Coronary artery (tissue), 2 donors: ENCODE measurements around the gene B3GLCT.

Source experiments
- DNase-seq: peaks from one replicate; pipeline ENCODE4 v3.0.0-alpha.2; 2017; ENCODE audit warnings: low spot score
- H3K27ac ChIP-seq, 2 donors: fragments of 200-600 bp; sonication (generic); one replicate each; pipeline ENCODE4 v1.5.1; 2016 to 2019
- H3K4me3 ChIP-seq: fragments of 200-600 bp; sonication (generic); 2 replicates; pipeline ENCODE4 v1.5.1; 2016; ENCODE audit warnings: mild to moderate bottlenecking, moderate library complexity
- CTCF ChIP-seq: fragments of 200-600 bp; sonication (generic); IDR thresholded peaks from one replicate; pipeline ENCODE4 v1.5.1; 2019; ENCODE audit warnings: antibody characterized with exemption

The B3GLCT gene

DNA sequence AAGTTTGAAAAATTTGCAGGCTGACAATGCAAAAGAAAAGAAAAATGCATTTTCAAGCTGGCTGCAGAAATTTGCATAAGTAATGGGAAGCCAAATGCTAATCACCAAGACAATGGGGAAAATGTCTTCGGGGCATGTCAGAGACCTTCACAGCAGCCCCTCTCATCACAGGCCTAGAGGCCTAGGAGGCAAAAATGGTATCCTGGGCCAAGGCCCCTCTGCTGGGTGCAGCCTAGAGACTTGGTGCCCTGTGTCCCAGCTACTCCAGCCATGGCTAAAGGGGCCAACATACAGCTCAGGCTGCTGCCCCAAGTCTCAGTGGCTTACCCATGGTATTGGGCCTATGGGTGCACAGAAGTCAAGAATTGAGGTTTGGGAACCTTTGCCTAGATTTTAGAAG lies 155.2 kb downstream of the B3GLCT start:
- DNase-seq: no peak
- Histone ChIP-seq H3K4me3 (no peak overlapping the region), H3K27ac (no peak overlapping the region)
- TF ChIP-seq CTCF: no peak

DNA sequence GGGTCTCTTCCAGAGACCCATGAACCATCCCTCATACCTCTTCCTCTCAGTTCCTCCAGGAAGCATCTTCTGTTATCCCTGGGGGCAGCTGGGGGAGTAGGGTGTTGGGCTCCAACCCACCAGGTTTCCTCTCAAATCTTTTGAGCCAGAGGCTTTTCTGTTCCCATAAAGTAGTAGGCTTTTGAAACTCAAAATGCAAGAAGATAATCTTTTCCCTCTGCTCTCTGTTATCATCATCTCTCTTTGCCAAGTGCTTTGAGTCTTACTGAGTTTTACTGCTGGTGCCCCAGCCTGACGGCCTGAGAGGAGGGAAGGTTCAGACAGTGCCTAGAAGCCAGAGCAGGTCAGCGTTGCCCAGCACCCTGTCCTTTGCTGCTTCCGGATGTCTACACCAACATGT lies 157.2 kb downstream of the B3GLCT start:
- Histone ChIP-seq H3K27ac (no peak overlapping the region), H3K4me3 (no peak overlapping the region)
- no peak for TF ChIP-seq CTCF
- DNase-seq: no peak

- no peak for DNase-seq
- H3K4me3 ChIP-seq: no peak overlapping the region
- H3K27ac ChIP-seq: no peak overlapping the region
- no peak for TF ChIP-seq CTCF
These were observed 157.8 kb downstream of the B3GLCT start for GRCh38 chr13:31357581-31357980.

GRCh38 chr13:31361673-31362072 lies 161.9 kb downstream of the B3GLCT start:
- H3K27ac ChIP-seq: no peak overlapping the region

GRCh38 chr13:31365630-31366029 lies 165.9 kb downstream of the B3GLCT start:
- no peak for TF ChIP-seq CTCF
- H3K4me3 ChIP-seq: no peak overlapping the region
- H3K27ac ChIP-seq: no peak overlapping the region
- DNase-seq: no peak

More at GRCh38 chr13:31361673-31362072, 161.9 kb downstream of the B3GLCT start:
- DNase-seq: no peak
- TF ChIP-seq CTCF: no peak
- no peak overlapping the region for H3K4me3 ChIP-seq

DNA sequence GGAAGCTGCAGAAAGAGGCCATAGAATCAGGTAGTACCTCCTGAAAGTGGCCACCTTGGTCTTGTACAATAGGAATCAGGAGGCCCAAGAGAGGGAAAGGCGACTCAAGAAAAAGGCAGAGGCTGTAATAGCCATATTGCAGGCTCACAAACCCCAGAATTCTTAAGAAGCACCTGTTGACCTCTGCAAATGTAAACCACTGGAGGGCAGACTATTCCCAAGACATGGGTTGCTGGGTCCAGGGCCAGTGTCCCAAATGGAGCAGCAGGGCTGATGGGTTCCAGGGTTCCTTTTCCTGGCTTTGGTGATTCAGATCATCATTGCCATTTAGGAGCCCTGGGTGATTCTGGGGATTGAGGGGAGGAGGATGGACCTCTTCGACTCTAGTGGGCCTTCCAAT lies 167.6 kb downstream of the B3GLCT start:
- no peak overlapping the region for H3K27ac ChIP-seq
- no peak for DNase-seq
- H3K4me3 ChIP-seq: no peak overlapping the region
- TF ChIP-seq CTCF: no peak

DNA sequence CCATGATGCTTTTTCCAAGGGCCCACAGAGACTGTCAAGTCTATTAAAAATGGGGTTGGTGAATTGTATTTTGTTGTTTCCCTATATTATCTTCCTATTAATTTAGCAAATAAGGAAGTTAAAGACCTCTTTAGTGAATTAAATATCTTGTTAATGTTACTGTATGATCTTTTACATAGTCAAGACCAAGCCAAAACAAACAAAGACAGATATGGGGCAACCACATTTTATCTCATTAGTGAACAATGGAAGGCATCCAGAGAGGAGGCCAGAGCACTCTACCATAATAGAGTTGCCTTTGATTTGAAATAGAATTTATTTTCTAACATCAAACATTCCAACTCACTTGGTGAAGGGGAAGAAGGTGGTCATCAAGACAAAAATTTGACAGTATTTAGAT lies 169.4 kb downstream of the B3GLCT start:
- H3K4me3 ChIP-seq: no peak overlapping the region
- no peak for TF ChIP-seq CTCF
- H3K27ac ChIP-seq: no peak overlapping the region
- DNase-seq: no peak
